Measurements from ENCODE around the gene TRIO. TPM values are rescaled to one million over a fixed set of nuclear protein-coding genes. Genes with fewer than 3 reads are reported as not detected.

TRIO gene
- polyA plus RNA-seq, 1 experiment: 176 TPM

GRCh38 chr5:14472986-14473567 lies 329.9 kb downstream of the TRIO start:
- no peak for DNase-seq (ENCODE audit: low read depth)
- POLR2A ChIA-PET: no interaction called here
- CTCF ChIA-PET: no interaction called here
- Histone ChIP-seq H3K27me3 (ENCODE audit: control insufficient read depth, insufficient read depth, low read length) (no peaks in the 10 kb centered on the region), H3K4me3 (ENCODE audit: low read depth, low read length) (no peak overlapping the region), H3K36me3 (ENCODE audit: control insufficient read depth, insufficient read depth, low read length) (peaks cover 16% of the 10 kb centered on the region)
- TF ChIP-seq CTCF (IDR thresholded peaks at IDR 0.05; ENCODE audit: insufficient read depth, low read depth, low read length): no peak

- CTCF ChIA-PET: interaction anchor here (0.8 to 1.6 kb wide), 3 partner anchors 10 to 77 kb away, joined by 3 to 4 read pairs (median 3); no protein-coding TSS in a partner anchor
Observed at GRCh38 chr5:14475045-14475444, 331.9 kb downstream of the TRIO start.

GRCh38 chr5:14476786-14477435 lies 333.8 kb downstream of the TRIO start:
- DNase-seq (ENCODE audit: low read depth): no peak
- ChIA-PET POLR2A (no interaction called here), CTCF (interaction anchor here (0.7 kb wide), 1 partner anchor 125 kb away, joined by 3 read pairs; no protein-coding TSS in a partner anchor)
- H3K27me3 ChIP-seq (ENCODE audit: control insufficient read depth, insufficient read depth, low read length): no peaks in the 10 kb centered on the region
- TF ChIP-seq CTCF (IDR thresholded peaks at IDR 0.05; ENCODE audit: insufficient read depth, low read depth, low read length): no peak
- H3K4me3 ChIP-seq (ENCODE audit: low read depth, low read length): no peak overlapping the region
- peaks cover 25% of the 10 kb centered on the region for H3K36me3 ChIP-seq (ENCODE audit: control insufficient read depth, insufficient read depth, low read length)

More at GRCh38 chr5:14475045-14475444, 331.9 kb downstream of the TRIO start:
- POLR2A ChIA-PET: no interaction called here
- H3K27me3 ChIP-seq (ENCODE audit: control insufficient read depth, insufficient read depth, low read length): no peaks in the 10 kb centered on the region
- peaks cover 17% of the 10 kb centered on the region for H3K36me3 ChIP-seq (ENCODE audit: control insufficient read depth, insufficient read depth, low read length)
- no peak overlapping the region for H3K4me3 ChIP-seq (ENCODE audit: low read depth, low read length)
- DNase-seq (ENCODE audit: low read depth): no peak
- TF ChIP-seq CTCF (IDR thresholded peaks at IDR 0.05; ENCODE audit: insufficient read depth, low read depth, low read length): no peak

- no peaks in the 10 kb centered on the region for H3K27me3 ChIP-seq (ENCODE audit: control insufficient read depth, insufficient read depth, low read length)
- ChIA-PET POLR2A (interaction anchor here (0.6 kb wide), 1 partner anchor 17 kb away, joined by 20 read pairs; no protein-coding TSS in a partner anchor), CTCF (interaction anchor here (1.0 kb wide), 1 partner anchor 170 kb away, joined by 4 read pairs; no protein-coding TSS in a partner anchor)
- H3K4me3 ChIP-seq (ENCODE audit: low read depth, low read length): no peak overlapping the region
- peaks cover 33% of the 10 kb centered on the region for H3K36me3 ChIP-seq (ENCODE audit: control insufficient read depth, insufficient read depth, low read length)
- TF ChIP-seq CTCF (IDR thresholded peaks at IDR 0.05; ENCODE audit: insufficient read depth, low read depth, low read length): no peak
- DNase-seq (ENCODE audit: low read depth): no peak
Observed at GRCh38 chr5:14479143-14479696, 336.1 kb downstream of the TRIO start.

- POLR2A ChIA-PET: interaction anchor here (0.7 kb wide), 1 partner anchor 20 kb away, joined by 23 read pairs; no protein-coding TSS in a partner anchor
- no peak for TF ChIP-seq CTCF (IDR thresholded peaks at IDR 0.05; ENCODE audit: insufficient read depth, low read depth, low read length)
- CTCF ChIA-PET: interaction anchor here (0.9 kb wide), 1 partner anchor 20 kb away, joined by 3 read pairs; no protein-coding TSS in a partner anchor
- no peaks in the 10 kb centered on the region for H3K27me3 ChIP-seq (ENCODE audit: control insufficient read depth, insufficient read depth, low read length)
- H3K4me3 ChIP-seq (ENCODE audit: low read depth, low read length): no peak overlapping the region
- peaks cover 35% of the 10 kb centered on the region for H3K36me3 ChIP-seq (ENCODE audit: control insufficient read depth, insufficient read depth, low read length)
- no peak for DNase-seq (ENCODE audit: low read depth)
Observed at GRCh38 chr5:14481349-14481748, 338.2 kb downstream of the TRIO start.

Measured in BJ (cell line).